ENCODE results near the gene ZBTB24.
A peak's percentile ranks its signal among the peaks of the same experiment; 100 is the strongest.

ZBTB24 gene

GRCh38 chr6:109456710-109457561 is 26.1 kb downstream of the ZBTB24 start:
- peak overlapping the region; percentile 78 for H3K27ac ChIP-seq
- no peak for TF ChIP-seq CTCF (conservative IDR thresholded peaks at IDR 0.05)

- peak overlapping the region; percentile 78 for H3K27ac ChIP-seq
- no peak for TF ChIP-seq CTCF (conservative IDR thresholded peaks at IDR 0.05)
Measured at GRCh38 chr6:109456111-109456583, 26.9 kb downstream of the ZBTB24 start.

- peak; percentile 34 for TF ChIP-seq CTCF (conservative IDR thresholded peaks at IDR 0.05)
- peak within 1 kb of the TSS; percentile 78 for H3K27ac ChIP-seq
Measured at GRCh38 chr6:109455437-109456110, 27.4 kb downstream of the ZBTB24 start, which contains the start of gene MICAL1. Gene MICAL1 (minus strand): TSS chr6:109455772. CDS start chr6:109454196, 1,576 bp downstream.

GRCh38 chr6:109454496-109455436 is 28.3 kb downstream of the ZBTB24 start:
- H3K27ac ChIP-seq, result peak overlapping the region; percentile 78; the same call in 1 of the 2 replicates
- no peak for TF ChIP-seq CTCF (conservative IDR thresholded peaks at IDR 0.05)

- H3K27ac ChIP-seq, result peak overlapping the region; percentile 78; the same call in 1 of the 2 replicates
- TF ChIP-seq CTCF (conservative IDR thresholded peaks at IDR 0.05), result no peak
Measured at GRCh38 chr6:109453594-109454495, 29.2 kb downstream of the ZBTB24 start.

GRCh38 chr6:109453156-109453555 is 29.9 kb downstream of the ZBTB24 start:
- no peak overlapping the region for H3K27ac ChIP-seq
- no peak for TF ChIP-seq CTCF (conservative IDR thresholded peaks at IDR 0.05)

Measured in VCaP (cell line).